Mesenchymal stem cell (in vitro differentiated cells and primary cell): ENCODE data around the gene LENG8.
"Not testable (repeated sequence)": the region's sequence is repeated elsewhere in the genome, so short reads cannot be mapped to it uniquely, and the experiment has no call there.

Experiments
- DNase-seq: peaks from one replicate; pipeline ENCODE4 v3.0.0-alpha.2; 2013
- H2AFZ ChIP-seq: one replicate; pipeline ENCODE4 v1.6.1; 2013; ENCODE audit warnings: low read depth, mild to moderate bottlenecking, control low read depth, inconsistent platforms, low read length, moderate library complexity
- H2AK5ac ChIP-seq: 2 replicates; pipeline ENCODE4 v1.6.1; 2013; ENCODE audit warnings: low read length, moderate library complexity, mild to moderate bottlenecking, inconsistent platforms; ENCODE audit not compliant: severe bottlenecking
- H2BK120ac ChIP-seq: one replicate; pipeline ENCODE4 v1.6.1; 2013; ENCODE audit warnings: low read depth, mild to moderate bottlenecking, inconsistent platforms, low read length, moderate library complexity
- H2BK12ac ChIP-seq, 2 experiments: one replicate each; pipeline ENCODE4 v1.6.1; 2013; ENCODE audit warnings: inconsistent platforms in 2 of 2, low read length in 2 of 2, mild to moderate bottlenecking in 2 of 2, moderate library complexity in 2 of 2, control low read depth in 1 of 2
- H2BK15ac ChIP-seq: one replicate; pipeline ENCODE4 v1.6.1; 2013; ENCODE audit warnings: mild to moderate bottlenecking, low read depth, inconsistent platforms; ENCODE audit not compliant: poor library complexity, severe bottlenecking
- H2BK5ac ChIP-seq: 2 replicates; pipeline ENCODE4 v1.6.1; 2013; ENCODE audit warnings: low read depth, mild to moderate bottlenecking, low read length, control low read depth, inconsistent platforms; ENCODE audit not compliant: poor library complexity, severe bottlenecking
- H3K14ac ChIP-seq, 2 experiments: one replicate each; pipeline ENCODE4 v1.6.1; 2013; ENCODE audit warnings: inconsistent platforms in 2 of 2, low read length in 2 of 2, control low read depth in 1 of 2, mild to moderate bottlenecking in 1 of 2, moderate library complexity in 1 of 2
- H3K18ac ChIP-seq, 2 experiments: one replicate each; pipeline ENCODE4 v1.6.1; 2013; ENCODE audit warnings: inconsistent platforms in 2 of 2, low read length in 2 of 2, control low read depth in 1 of 2, low read depth in 1 of 2, mild to moderate bottlenecking in 1 of 2
- H3K23ac ChIP-seq, 2 experiments: one replicate each; pipeline ENCODE4 v1.6.1; 2013; ENCODE audit warnings: inconsistent platforms in 2 of 2, low read length in 2 of 2, mild to moderate bottlenecking in 2 of 2, moderate library complexity in 2 of 2, control low read depth in 1 of 2
- H3K27ac ChIP-seq: 2 replicates; pipeline ENCODE4 v1.5.1; 2013; ENCODE audit warnings: mild to moderate bottlenecking, moderate library complexity, low read length, control low read depth, inconsistent platforms; ENCODE audit not compliant: poor library complexity, severe bottlenecking
- H3K27me3 ChIP-seq, 2 experiments: 2 replicates each; pipeline versions ENCODE4 v1.6.1 to v1.7.0; 2013; ENCODE audit warnings: low read length in 2 of 2, mild to moderate bottlenecking in 2 of 2, moderate library complexity in 2 of 2, control low read depth in 1 of 2, inconsistent platforms in 1 of 2; ENCODE audit not compliant: control insufficient read depth in 1 of 2, insufficient read depth in 1 of 2
- H3K36me3 ChIP-seq, 2 experiments: 2 replicates each; pipeline versions ENCODE4 v1.6.1 to v1.7.0; 2013; ENCODE audit warnings: low read length in 2 of 2, control low read depth in 1 of 2, inconsistent platforms in 1 of 2, low read depth in 1 of 2, mild to moderate bottlenecking in 1 of 2; ENCODE audit not compliant: insufficient read depth in 2 of 2, control insufficient read depth in 1 of 2
- H3K4ac ChIP-seq, 2 experiments: one replicate each; pipeline ENCODE4 v1.6.1; 2013; ENCODE audit warnings: inconsistent platforms in 2 of 2, low read length in 2 of 2, mild to moderate bottlenecking in 2 of 2, moderate library complexity in 2 of 2, control low read depth in 1 of 2, low read depth in 1 of 2
- H3K4me1 ChIP-seq: 2 replicates; pipeline ENCODE4 v1.6.1; 2013; ENCODE audit warnings: low read depth, low read length, control low read depth; ENCODE audit not compliant: control insufficient read depth, insufficient read depth
- H3K4me2 ChIP-seq: 2 replicates; pipeline ENCODE4 v1.6.1; 2013; ENCODE audit warnings: low read length, mild to moderate bottlenecking, inconsistent platforms; ENCODE audit not compliant: poor library complexity, severe bottlenecking
- H3K4me3 ChIP-seq, 2 experiments: 2 replicates each; pipeline versions ENCODE4 v1.5.1 to v1.7.0; 2013; ENCODE audit warnings: low read length in 2 of 2, mild to moderate bottlenecking in 2 of 2, control low read depth in 1 of 2, low read depth in 1 of 2; ENCODE audit not compliant: insufficient read depth in 1 of 2
- H3K79me1 ChIP-seq: replicated peaks from 2 replicates; pipeline ENCODE4 v1.6.1; 2013; ENCODE audit warnings: mild to moderate bottlenecking, control low read depth, low read length, inconsistent platforms; ENCODE audit not compliant: poor library complexity, severe bottlenecking
- H3K9ac ChIP-seq: 2 replicates; pipeline ENCODE4 v1.7.0; 2013; ENCODE audit warnings: mild to moderate bottlenecking, low read length, moderate library complexity
- H3K9me3 ChIP-seq: 2 replicates; pipeline ENCODE4 v1.7.0; 2013; ENCODE audit warnings: mild to moderate bottlenecking, low read length; ENCODE audit not compliant: control insufficient read depth
- H4K8ac ChIP-seq: one replicate; pipeline ENCODE4 v1.6.1; 2013; ENCODE audit warnings: inconsistent platforms, mild to moderate bottlenecking, low read length, moderate library complexity
- H4K91ac ChIP-seq: one replicate; pipeline ENCODE4 v1.6.1; 2013; ENCODE audit warnings: mild to moderate bottlenecking, low read length, inconsistent platforms
- WGBS: methylation state at CpG from one replicate; pipeline ENCODE4 v1.1.7; 2013; ENCODE audit warnings: mixed read lengths; 5-methylcytosine and 5-hydroxymethylcytosine counted together

Gene LENG8

DNA sequence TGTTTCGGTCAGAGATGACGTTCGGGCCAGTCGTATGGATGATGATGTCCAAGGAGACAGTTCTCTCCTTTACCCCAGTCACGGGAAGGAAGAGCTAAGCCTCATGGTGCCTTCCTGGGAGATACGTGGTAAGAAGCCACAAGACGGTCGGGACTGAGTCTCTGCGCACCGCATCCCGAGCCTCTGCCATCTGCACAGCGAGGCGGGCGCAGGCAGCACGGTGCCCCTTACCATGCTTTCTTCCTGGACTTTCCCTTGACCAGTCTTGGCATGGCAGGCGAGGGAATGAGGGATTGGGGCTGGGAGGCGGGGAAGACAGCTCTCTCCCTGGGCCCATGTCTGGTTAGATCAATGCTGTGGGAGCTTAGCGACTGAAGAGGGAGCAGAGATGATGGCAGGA is 43.6 kb downstream of the LENG8 start:
- 79% methylated on average over 17 of the region's 18 CpGs for WGBS
- no peaks in the 10 kb centered on the region for H3K36me3 ChIP-seq
- H2AK5ac ChIP-seq: no peak overlapping the region
- no peaks in the 10 kb centered on the region for H3K9me3 ChIP-seq
- no peak overlapping the region for H2AFZ ChIP-seq
- no peak overlapping the region for H4K91ac ChIP-seq
- no peak overlapping the region for H3K4ac ChIP-seq
- DNase-seq: no peak
- H3K79me1 ChIP-seq: no peaks in the 10 kb centered on the region
- no peaks in the 10 kb centered on the region for H3K4me1 ChIP-seq
- no peak overlapping the region for H3K23ac ChIP-seq
- no peak overlapping the region for H3K18ac ChIP-seq
- no peaks in the 10 kb centered on the region for H3K27me3 ChIP-seq
- no peak overlapping the region for H2BK15ac ChIP-seq
- H3K4me3 ChIP-seq: no peak overlapping the region
- H3K27ac ChIP-seq: no peak overlapping the region
- no peak overlapping the region for H2BK120ac ChIP-seq
- H3K14ac ChIP-seq: no peak overlapping the region
- no peak overlapping the region for H2BK12ac ChIP-seq
- H2BK5ac ChIP-seq: no peak overlapping the region
- no peak overlapping the region for H3K9ac ChIP-seq
- H3K4me2 ChIP-seq: no peak overlapping the region
- no peak overlapping the region for H4K8ac ChIP-seq

DNA sequence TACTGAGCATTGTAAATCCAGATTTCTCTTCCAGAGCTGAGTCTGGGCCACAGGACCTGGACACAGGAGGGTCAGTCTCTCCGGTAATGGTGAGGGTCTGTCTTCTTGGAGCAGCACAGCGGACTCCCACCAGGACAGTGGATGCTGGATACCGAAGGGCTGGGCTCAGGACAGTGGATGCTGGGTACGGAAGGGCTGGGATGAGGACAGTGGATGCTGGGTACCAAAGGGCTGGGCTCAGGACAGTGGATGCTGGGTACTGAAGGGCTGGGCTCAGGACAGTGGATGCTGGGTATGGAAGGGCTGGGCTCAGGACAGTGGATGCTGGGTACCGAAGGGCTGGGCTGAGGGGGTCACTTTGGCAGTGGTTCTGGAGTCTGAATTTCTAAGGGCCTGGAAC is 44.1 kb downstream of the LENG8 start:
- H2AK5ac ChIP-seq, H2BK120ac ChIP-seq, H3K27me3 ChIP-seq, H3K14ac ChIP-seq, H3K9ac ChIP-seq, H3K27ac ChIP-seq, H3K4ac ChIP-seq, H4K91ac ChIP-seq, H2BK15ac ChIP-seq, H4K8ac ChIP-seq, H3K79me1 ChIP-seq, H2BK12ac ChIP-seq, H3K23ac ChIP-seq, H3K9me3 ChIP-seq, H3K36me3 ChIP-seq, H3K4me2 ChIP-seq, H3K4me3 ChIP-seq, DNase-seq, H3K18ac ChIP-seq, H3K4me1 ChIP-seq, H2AFZ ChIP-seq, H2BK5ac ChIP-seq: not testable (repeated sequence)
- WGBS: 77% methylated on average over 4 of the region's 5 CpGs

DNA sequence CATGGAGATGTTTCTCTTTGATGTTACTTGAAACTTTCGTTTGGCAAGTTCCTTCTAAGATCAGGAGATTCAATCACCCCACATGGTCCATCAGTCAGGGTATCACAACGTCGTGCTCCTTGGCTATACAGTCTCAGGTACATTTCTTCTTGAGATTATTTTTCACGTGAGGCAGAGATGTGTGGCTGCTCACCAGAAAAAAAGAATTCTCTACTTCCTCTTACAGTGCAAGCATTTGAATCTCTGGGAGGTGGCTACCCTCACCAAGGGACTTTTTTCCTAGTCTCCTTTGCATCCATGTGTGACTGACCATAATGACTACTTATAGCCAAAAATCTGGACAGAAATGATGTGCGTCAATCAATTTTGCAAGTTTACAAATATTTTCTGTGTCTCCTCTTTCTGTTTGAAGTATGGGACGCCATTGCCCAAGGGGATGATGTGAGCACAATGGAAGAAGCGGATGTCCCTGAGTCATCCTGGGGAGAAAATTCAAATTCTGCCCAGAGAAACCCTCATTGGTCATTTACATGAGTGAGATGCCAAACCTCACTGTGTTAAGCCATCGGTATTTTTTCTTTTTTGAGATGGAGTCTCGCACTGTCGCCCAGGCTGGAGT is 45.1 kb downstream of the LENG8 start:
- H4K91ac ChIP-seq: no peak overlapping the region
- H3K9ac ChIP-seq: no peak overlapping the region
- H2BK15ac ChIP-seq: no peak overlapping the region
- H3K23ac ChIP-seq: no peak overlapping the region
- no peak overlapping the region for H2BK12ac ChIP-seq
- WGBS: 58% methylated on average over 10 of the region's 10 CpGs
- no peak overlapping the region for H3K4me2 ChIP-seq
- no peak overlapping the region for H2BK120ac ChIP-seq
- H3K79me1 ChIP-seq: no peaks in the 10 kb centered on the region
- no peaks in the 10 kb centered on the region for H3K4me1 ChIP-seq
- no peak overlapping the region for H4K8ac ChIP-seq
- H3K27me3 ChIP-seq: no peaks in the 10 kb centered on the region
- H2BK5ac ChIP-seq: no peak overlapping the region
- no peaks in the 10 kb centered on the region for H3K9me3 ChIP-seq
- no peak overlapping the region for H3K4me3 ChIP-seq
- no peak overlapping the region for H3K18ac ChIP-seq
- no peak overlapping the region for H3K14ac ChIP-seq
- no peak overlapping the region for H3K27ac ChIP-seq
- H3K36me3 ChIP-seq: no peaks in the 10 kb centered on the region
- H2AK5ac ChIP-seq: no peak overlapping the region
- H2AFZ ChIP-seq: no peak overlapping the region
- DNase-seq: no peak
- no peak overlapping the region for H3K4ac ChIP-seq

DNA sequence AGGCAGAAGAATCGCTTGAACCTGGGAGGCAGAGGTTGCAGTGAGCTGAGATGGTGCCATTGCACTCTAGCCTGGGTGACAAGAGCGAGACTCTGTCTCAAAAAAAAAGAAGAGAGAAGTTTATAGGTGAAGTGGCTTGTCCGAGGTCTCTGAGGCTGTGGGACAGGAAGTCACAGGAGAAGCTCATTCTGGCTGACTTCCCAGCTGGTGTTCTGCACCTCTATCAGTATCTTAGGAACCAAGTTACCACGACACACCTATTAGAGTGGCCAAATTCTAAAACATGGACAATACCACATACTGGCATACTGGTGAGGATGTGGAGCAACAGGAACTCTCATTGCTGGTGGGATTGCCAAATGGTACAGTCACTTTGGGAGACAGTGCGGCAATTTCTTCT is 46.3 kb downstream of the LENG8 start:
- WGBS: 73% methylated on average over 3 of the region's 5 CpGs
- not testable (repeated sequence) for H3K27me3 ChIP-seq, DNase-seq

More for the DNA sequence above, 46.3 kb downstream of the LENG8 start:
- not testable (repeated sequence) for H2BK5ac ChIP-seq, H3K14ac ChIP-seq, H2AK5ac ChIP-seq, H3K36me3 ChIP-seq, H3K9ac ChIP-seq, H3K4ac ChIP-seq, H2BK15ac ChIP-seq, H3K4me2 ChIP-seq, H4K91ac ChIP-seq, H2BK12ac ChIP-seq, H3K79me1 ChIP-seq, H3K23ac ChIP-seq, H3K27ac ChIP-seq, H3K4me3 ChIP-seq, H3K4me1 ChIP-seq, H2AFZ ChIP-seq, H3K18ac ChIP-seq, H4K8ac ChIP-seq, H2BK120ac ChIP-seq, H3K9me3 ChIP-seq
